Measurements from ENCODE around the gene LHX6. TPM values are rescaled to one million over a fixed set of nuclear protein-coding genes. Genes with fewer than 3 reads are reported as not detected.

Gene LHX6
- total RNA-seq, 1 experiment from 2014 or later, result not detected

Other genes starting within 250 kb of the LHX6 start
- 3.2 and 4.0 TPM in 2 replicates for gene TTLL11, start 135.6 kb downstream of the LHX6 start, total RNA-seq (2014; rRNA removed; shearing (Covaris generic); ENCODE audit: low replicate concordance)
- 44.8 and 68.0 TPM in 2 replicates for gene NDUFA8, start 69.2 kb downstream of the LHX6 start, total RNA-seq (2014; rRNA removed; shearing (Covaris generic); ENCODE audit: low replicate concordance)
- not detected in 2 replicates for gene MORN5, start 69.0 kb downstream of the LHX6 start, total RNA-seq (2014; rRNA removed; shearing (Covaris generic); ENCODE audit: low replicate concordance)
- gene RBM18, start 35.9 kb upstream of the LHX6 start, total RNA-seq (2014; rRNA removed; shearing (Covaris generic); ENCODE audit: low replicate concordance), result 8.1 and 10.8 TPM in 2 replicates
- gene MRRF, start 35.9 kb upstream of the LHX6 start, total RNA-seq (2014; rRNA removed; shearing (Covaris generic); ENCODE audit: low replicate concordance), result 45.9 and 62.5 TPM in 2 replicates
- not detected in 2 replicates for gene PTGS1, start 142.1 kb upstream of the LHX6 start, total RNA-seq (2014; rRNA removed; shearing (Covaris generic); ENCODE audit: low replicate concordance)
- not detected in 2 replicates for gene OR1J1, start 249.0 kb upstream of the LHX6 start, total RNA-seq (2014; rRNA removed; shearing (Covaris generic); ENCODE audit: low replicate concordance)